DOHH2 (cell line): ENCODE results near the gene PCCA.

ENCODE experiments used
- H3F3A ChIP-seq: fragments of 200-600 bp; sonication (generic), shearing (Covaris generic); 2 replicates; pipeline ENCODE4 v1.6.0; 2016; ENCODE audit warnings: antibody characterized with exemption, mild to moderate bottlenecking; ENCODE audit not compliant: control insufficient read depth, insufficient read depth
- H3K27ac ChIP-seq: fragments of 200-600 bp; sonication (generic); 2 replicates; pipeline ENCODE4 v1.5.1; 2014; ENCODE audit warnings: low read depth, mild to moderate bottlenecking, low read length, moderate library complexity
- H3K27me3 ChIP-seq: fragments of 200-600 bp; sonication (generic); 2 replicates; pipeline ENCODE4 v1.6.1; 2014; ENCODE audit warnings: mild to moderate bottlenecking, low read length, mixed read lengths; ENCODE audit not compliant: control insufficient read depth
- H3K36me3 ChIP-seq: fragments of 200-600 bp; sonication (generic); 2 replicates; pipeline ENCODE4 v1.6.1; 2014; ENCODE audit warnings: mild to moderate bottlenecking, low read length, moderate library complexity, mixed read lengths; ENCODE audit not compliant: control insufficient read depth
- H3K4me1 ChIP-seq: fragments of 200-600 bp; sonication (generic); 2 replicates; pipeline ENCODE4 v1.6.1; 2014; ENCODE audit warnings: mild to moderate bottlenecking, low read length, mixed read lengths; ENCODE audit not compliant: control insufficient read depth
- H3K4me2 ChIP-seq: fragments of 200-600 bp; sonication (generic); 2 replicates; pipeline ENCODE4 v1.6.0; 2014; ENCODE audit warnings: mild to moderate bottlenecking, low read length, moderate library complexity
- H3K4me3 ChIP-seq: fragments of 200-600 bp; sonication (generic); 2 replicates; pipeline ENCODE4 v1.5.1; 2014; ENCODE audit warnings: mild to moderate bottlenecking, low read length, mixed read lengths
- H3K79me2 ChIP-seq: fragments of 200-600 bp; sonication (generic); 2 replicates; pipeline ENCODE4 v1.6.1; 2014; ENCODE audit warnings: mild to moderate bottlenecking, low read length, mixed read lengths; ENCODE audit not compliant: control insufficient read depth
- H3K9me2 ChIP-seq: fragments of 200-600 bp; sonication (generic); replicated peaks from 2 replicates; pipeline ENCODE4 v1.6.1; 2014; ENCODE audit warnings: mild to moderate bottlenecking, low read length, mixed read lengths; ENCODE audit not compliant: control insufficient read depth
- H3K9me3 ChIP-seq: fragments of 200-600 bp; sonication (generic); 2 replicates; pipeline ENCODE4 v1.6.1; 2014; ENCODE audit warnings: antibody characterized with exemption, low read length, mixed read lengths; ENCODE audit not compliant: control insufficient read depth, insufficient read depth
- H4K20me1 ChIP-seq: fragments of 200-600 bp; sonication (generic); 2 replicates; pipeline ENCODE4 v1.6.0; 2014; ENCODE audit warnings: low read depth, mild to moderate bottlenecking, antibody characterized with exemption, low read length, moderate library complexity; ENCODE audit not compliant: control insufficient read depth, insufficient read depth
- CTCF ChIP-seq: fragments of 200-600 bp; sonication (generic); IDR thresholded peaks from one replicate; pipeline ENCODE4 v1.5.1; 2014; ENCODE audit warnings: antibody characterized with exemption, mild to moderate bottlenecking, low read depth, low read length; ENCODE audit not compliant: poor library complexity, severe bottlenecking
- EZH2phosphoT487 ChIP-seq: fragments of 200-600 bp; sonication (generic); IDR thresholded peaks from 2 replicates; pipeline ENCODE4 v1.6.1; 2017; ENCODE audit warnings: borderline replicate concordance, mild to moderate bottlenecking, antibody characterized with exemption, low read length, moderate library complexity, mixed read lengths

Gene PCCA

GRCh38 chr13:100330662-100331061 lies 241.8 kb downstream of the PCCA start:
- Histone ChIP-seq H3K4me1 (no peaks in the 10 kb centered on the region), H3K4me3 (no peak overlapping the region), H3K27me3 (no peaks in the 10 kb centered on the region), H3K36me3 (no peaks in the 10 kb centered on the region), H3K27ac (no peak overlapping the region), H4K20me1 (no peaks in the 10 kb centered on the region), H3K79me2 (no peaks in the 10 kb centered on the region), H3K4me2 (no peak overlapping the region), H3K9me2 (no peaks in the 10 kb centered on the region), H3K9me3 (no peaks in the 10 kb centered on the region), H3F3A (no peaks in the 10 kb centered on the region)
- TF ChIP-seq CTCF (no peak), EZH2phosphoT487 (no peak)

GRCh38 chr13:100333141-100333540 lies 244.2 kb downstream of the PCCA start:
- H3K36me3 ChIP-seq: no peaks in the 10 kb centered on the region
- H3K79me2 ChIP-seq: no peaks in the 10 kb centered on the region
- TF ChIP-seq EZH2phosphoT487 (no peak), CTCF (no peak)

GRCh38 chr13:100334214-100334613 lies 245.3 kb downstream of the PCCA start:
- Histone ChIP-seq H3K9me2 (no peaks in the 10 kb centered on the region), H3K4me1 (no peaks in the 10 kb centered on the region), H3K4me3 (no peak overlapping the region), H3F3A (no peaks in the 10 kb centered on the region), H4K20me1 (no peaks in the 10 kb centered on the region), H3K27ac (no peak overlapping the region), H3K4me2 (no peak overlapping the region), H3K27me3 (no peaks in the 10 kb centered on the region), H3K36me3 (no peaks in the 10 kb centered on the region), H3K9me3 (no peaks in the 10 kb centered on the region), H3K79me2 (no peaks in the 10 kb centered on the region)
- TF ChIP-seq CTCF (no peak), EZH2phosphoT487 (no peak)

More at GRCh38 chr13:100333141-100333540, 244.2 kb downstream of the PCCA start:
- Histone ChIP-seq H3K27ac (no peak overlapping the region), H3K9me3 (no peaks in the 10 kb centered on the region), H3K4me3 (no peak overlapping the region), H3K4me1 (no peaks in the 10 kb centered on the region), H3K27me3 (no peaks in the 10 kb centered on the region), H3F3A (no peaks in the 10 kb centered on the region), H4K20me1 (no peaks in the 10 kb centered on the region), H3K9me2 (no peaks in the 10 kb centered on the region), H3K4me2 (no peak overlapping the region)
